HEK293 (cell line): Measurements from ENCODE around the gene RPS6KA3.

Experiments used
- CTCF ChIA-PET: fragments of 350-600 bp; formaldehyde crosslinking; extraction: SDS; loops from one replicate; lab custom pipeline; 2021; ENCODE audit warnings: antibody characterized with exemption; lab: Yijun Ruan, JAX
- POLR2A ChIA-PET: fragments of 300-600 bp; formaldehyde crosslinking; extraction: SDS; loops from one replicate; lab custom pipeline; 2020; ENCODE audit warnings: antibody characterized with exemption, inconsistent platforms; lab: Yijun Ruan, JAX
- H3K27ac ChIP-seq: fragments of 200-500 bp; sonication (Bioruptor generic); 2 replicates; pipeline ENCODE4 v1.5.1; 2014; ENCODE audit warnings: low read depth, low read length, control low read depth, inconsistent platforms; ENCODE audit errors: extremely low read depth
- H3K36me3 ChIP-seq, 2 experiments: fragments of 200-500 bp in 1 of 2; sonication (Bioruptor generic) in 1 of 2; 1 replicate in 1 of 2; 2 replicates in 1 of 2; pipeline ENCODE4 v1.5.1; 2014 to 2017; ENCODE audit warnings: inconsistent platforms in 2 of 2, low read length in 2 of 2; ENCODE audit not compliant: control insufficient read depth in 2 of 2, insufficient read depth in 1 of 2
- H3K4me1 ChIP-seq: fragments of 200-500 bp; sonication (Bioruptor generic); 2 replicates; pipeline ENCODE4 v1.5.1; 2014; ENCODE audit warnings: mild to moderate bottlenecking, low read length, inconsistent platforms; ENCODE audit not compliant: control insufficient read depth, insufficient read depth
- H3K4me3 ChIP-seq: 2 replicates; pipeline ENCODE4 v1.5.1; 2011; ENCODE audit warnings: low read depth, mild to moderate bottlenecking, control low read depth, low read length, moderate library complexity
- H3K9me3 ChIP-seq: fragments of 200-500 bp; sonication (Bioruptor generic); 2 replicates; pipeline ENCODE4 v1.5.1; 2014; ENCODE audit warnings: low read depth, low read length, inconsistent platforms; ENCODE audit not compliant: control insufficient read depth, insufficient read depth
- GFI1B ChIP-seq: fragments of 450-650 bp; formaldehyde crosslinking; IDR thresholded peaks from 2 replicates; pipeline ENCODE4 v1.5.1; 2016; ENCODE audit warnings: missing biosample characterization, missing genetic modification characterization
- GLI4 ChIP-seq: fragments of 450-650 bp; formaldehyde crosslinking; IDR thresholded peaks from 2 replicates; pipeline ENCODE4 v1.5.1; 2016; ENCODE audit warnings: missing biosample characterization, missing genetic modification characterization
- INSM2 ChIP-seq: fragments of 450-650 bp; formaldehyde crosslinking; IDR thresholded peaks from 2 replicates; pipeline ENCODE4 v1.5.1; 2016; ENCODE audit warnings: missing biosample characterization, missing genetic modification characterization
- KLF9 ChIP-seq: fragments of 450-650 bp; formaldehyde crosslinking; IDR thresholded peaks from 2 replicates; pipeline ENCODE4 v1.5.1; 2016; ENCODE audit warnings: missing biosample characterization, missing genetic modification characterization, low read depth
- PRDM1 ChIP-seq: fragments of 450-650 bp; formaldehyde crosslinking; IDR thresholded peaks from 2 replicates; pipeline ENCODE4; 2016; ENCODE audit warnings: missing biosample characterization, missing genetic modification characterization
- RBAK ChIP-seq: fragments of 450-650 bp; formaldehyde crosslinking; IDR thresholded peaks from 2 replicates; pipeline ENCODE4 v1.5.1; 2016; ENCODE audit warnings: missing biosample characterization, missing genetic modification characterization
- REST ChIP-seq: fragments of 450-650 bp; formaldehyde crosslinking; IDR thresholded peaks from 2 replicates; pipeline ENCODE4 v1.5.1; 2016; ENCODE audit warnings: missing biosample characterization, missing genetic modification characterization
- SCRT1 ChIP-seq: fragments of 450-650 bp; formaldehyde crosslinking; IDR thresholded peaks from 2 replicates; pipeline ENCODE4 v1.5.1; 2016; ENCODE audit warnings: missing biosample characterization, missing genetic modification characterization, borderline replicate concordance
- ZBTB8A ChIP-seq: fragments of 450-650 bp; formaldehyde crosslinking; IDR thresholded peaks from 2 replicates; pipeline ENCODE4 v1.5.1; 2016; ENCODE audit warnings: missing biosample characterization, missing genetic modification characterization
- ZNF132 ChIP-seq: fragments of 450-650 bp; formaldehyde crosslinking; IDR thresholded peaks from 2 replicates; pipeline ENCODE4 v1.5.1; 2017; ENCODE audit warnings: missing biosample characterization, missing genetic modification characterization, borderline replicate concordance
- ZNF202 ChIP-seq: fragments of 450-650 bp; formaldehyde crosslinking; IDR thresholded peaks from 2 replicates; pipeline ENCODE4 v1.5.1; 2016; ENCODE audit warnings: missing biosample characterization, missing genetic modification characterization, borderline replicate concordance
- ZNF211 ChIP-seq: fragments of 450-650 bp; formaldehyde crosslinking; IDR thresholded peaks from 2 replicates; pipeline ENCODE4 v1.5.1; 2016; ENCODE audit warnings: low read depth, missing biosample characterization, missing genetic modification characterization
- ZNF558 ChIP-seq: fragments of 450-650 bp; formaldehyde crosslinking; IDR thresholded peaks from 2 replicates; pipeline ENCODE4 v1.5.1; 2016; ENCODE audit warnings: missing biosample characterization, missing genetic modification characterization
- ZNF670 ChIP-seq: fragments of 450-650 bp; formaldehyde crosslinking; IDR thresholded peaks from 2 replicates; pipeline ENCODE4 v1.5.1; 2016; ENCODE audit warnings: missing biosample characterization, missing genetic modification characterization, low read depth
- ZNF747 ChIP-seq: fragments of 450-650 bp; formaldehyde crosslinking; IDR thresholded peaks from 2 replicates; pipeline ENCODE4 v1.5.1; 2016; ENCODE audit warnings: missing biosample characterization, missing genetic modification characterization
- ZSCAN4 ChIP-seq: fragments of 450-650 bp; formaldehyde crosslinking; IDR thresholded peaks from 2 replicates; pipeline ENCODE4 v1.5.1; 2017; ENCODE audit warnings: missing biosample characterization, missing genetic modification characterization
- TF ChIP-seq, protein P1 (sequence below): fragments of 450-650 bp; IDR thresholded peaks from 2 replicates; pipeline ENCODE4 v1.5.1; 2018; ENCODE audit warnings: missing biosample characterization, missing genetic modification characterization
- TF ChIP-seq, protein P2 (sequence below): fragments of 450-650 bp; formaldehyde crosslinking; IDR thresholded peaks from 2 replicates; pipeline ENCODE4 v1.5.1; 2017; ENCODE audit warnings: missing biosample characterization, missing genetic modification characterization

RPS6KA3 gene

GRCh38 chrX:20284992-20285391, 18.3 kb upstream of the RPS6KA3 start:
- POLR2A ChIA-PET, result no interaction called here
- H3K4me3 ChIP-seq, result no peak overlapping the region
- no peaks in the 10 kb centered on the region for H3K9me3 ChIP-seq
- H3K36me3 ChIP-seq, result no peaks in the 10 kb centered on the region
- no peak overlapping the region for H3K27ac ChIP-seq
- CTCF ChIA-PET, result no interaction called here
- no peak for TF ChIP-seq INSM2 (tag by site-specific recombination)
- no peak for TF ChIP-seq ZSCAN4
- no peak for TF ChIP-seq GLI4
- TF ChIP-seq ZNF670, result no peak
- no peak for TF ChIP-seq ZBTB8A (tag by site-specific recombination)
- TF ChIP-seq ZNF211 (tag by site-specific recombination), result no peak
- no peak for TF ChIP-seq ZNF132 (tag by site-specific recombination)
- TF ChIP-seq PRDM1 (tag by site-specific recombination), result no peak
- TF ChIP-seq ZNF202, result no peak
- no peak for TF ChIP-seq GFI1B (tag by site-specific recombination)
- no peak for TF ChIP-seq KLF9 (tag by site-specific recombination)
- no peak for TF ChIP-seq RBAK
- TF ChIP-seq ZNF747 (tag by site-specific recombination), result no peak
- TF ChIP-seq REST (tag by site-specific recombination), result no peak
- TF ChIP-seq ZNF558 (tag by site-specific recombination), result no peak
- TF ChIP-seq, protein P1, sequence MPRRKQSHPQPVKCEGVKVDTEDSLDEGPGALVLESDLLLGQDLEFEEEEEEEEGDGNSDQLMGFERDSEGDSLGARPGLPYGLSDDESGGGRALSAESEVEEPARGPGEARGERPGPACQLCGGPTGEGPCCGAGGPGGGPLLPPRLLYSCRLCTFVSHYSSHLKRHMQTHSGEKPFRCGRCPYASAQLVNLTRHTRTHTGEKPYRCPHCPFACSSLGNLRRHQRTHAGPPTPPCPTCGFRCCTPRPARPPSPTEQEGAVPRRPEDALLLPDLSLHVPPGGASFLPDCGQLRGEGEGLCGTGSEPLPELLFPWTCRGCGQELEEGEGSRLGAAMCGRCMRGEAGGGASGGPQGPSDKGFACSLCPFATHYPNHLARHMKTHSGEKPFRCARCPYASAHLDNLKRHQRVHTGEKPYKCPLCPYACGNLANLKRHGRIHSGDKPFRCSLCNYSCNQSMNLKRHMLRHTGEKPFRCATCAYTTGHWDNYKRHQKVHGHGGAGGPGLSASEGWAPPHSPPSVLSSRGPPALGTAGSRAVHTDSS, result no peak
- TF ChIP-seq, protein P2, sequence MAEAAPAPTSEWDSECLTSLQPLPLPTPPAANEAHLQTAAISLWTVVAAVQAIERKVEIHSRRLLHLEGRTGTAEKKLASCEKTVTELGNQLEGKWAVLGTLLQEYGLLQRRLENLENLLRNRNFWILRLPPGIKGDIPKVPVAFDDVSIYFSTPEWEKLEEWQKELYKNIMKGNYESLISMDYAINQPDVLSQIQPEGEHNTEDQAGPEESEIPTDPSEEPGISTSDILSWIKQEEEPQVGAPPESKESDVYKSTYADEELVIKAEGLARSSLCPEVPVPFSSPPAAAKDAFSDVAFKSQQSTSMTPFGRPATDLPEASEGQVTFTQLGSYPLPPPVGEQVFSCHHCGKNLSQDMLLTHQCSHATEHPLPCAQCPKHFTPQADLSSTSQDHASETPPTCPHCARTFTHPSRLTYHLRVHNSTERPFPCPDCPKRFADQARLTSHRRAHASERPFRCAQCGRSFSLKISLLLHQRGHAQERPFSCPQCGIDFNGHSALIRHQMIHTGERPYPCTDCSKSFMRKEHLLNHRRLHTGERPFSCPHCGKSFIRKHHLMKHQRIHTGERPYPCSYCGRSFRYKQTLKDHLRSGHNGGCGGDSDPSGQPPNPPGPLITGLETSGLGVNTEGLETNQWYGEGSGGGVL (tag by site-specific recombination), result no peak
- no peak for TF ChIP-seq SCRT1
- no peaks in the 10 kb centered on the region for H3K4me1 ChIP-seq
